A549 (cell line): Measurements from ENCODE around the gene SCARB1.

Experiments used
- CHD4 ChIP-seq: fragments of 200-600 bp; sonication (generic); IDR thresholded peaks from 2 replicates; pipeline ENCODE4 v1.6.1; 2016; ENCODE audit warnings: antibody characterized with exemption, mild to moderate bottlenecking, borderline replicate concordance
- CTCF ChIP-seq: fragments of >200 bp; sonication (Bioruptor Twin); formaldehyde crosslinking; IDR thresholded peaks from 3 replicates; pipeline ENCODE4 v1.5.1; 2016
- RAD21 ChIP-seq, 2 experiments: fragments of >200 bp in 1 of 2; sonication (Bioruptor Twin) in 1 of 2; formaldehyde crosslinking in 1 of 2; IDR thresholded peaks in 1 of 2; conservative IDR thresholded peaks in 1 of 2; 2 replicates in 1 of 2; 3 replicates in 1 of 2; pipeline ENCODE4 v1.6.1; 2012 to 2018; ENCODE audit warnings: inconsistent platforms in 1 of 2
- RARB ChIP-seq: fragments of 250-450 bp; sonication (Bioruptor Pico); IDR thresholded peaks from 2 replicates; pipeline ENCODE4 v1.8.0; 2021; ENCODE audit warnings: mild to moderate bottlenecking, moderate library complexity
- REST ChIP-seq: fragments of 200-600 bp; sonication (generic); IDR thresholded peaks from 2 replicates; pipeline ENCODE4 v1.6.1; 2016; ENCODE audit warnings: antibody characterized with exemption, mild to moderate bottlenecking, moderate library complexity
- ZC3H11A ChIP-seq: fragments of 450-650 bp; IDR thresholded peaks from 2 replicates; pipeline ENCODE4 v1.6.1; 2014; ENCODE audit warnings: antibody characterized with exemption, mild to moderate bottlenecking

GRCh38 chr12:124757329-124757728 is 106.3 kb downstream of the SCARB1 start:
- TF ChIP-seq RAD21 (conservative IDR thresholded peaks at IDR 0.05 in 1 of 2, IDR thresholded peaks at IDR 0.05 in 1 of 2): no peak
- TF ChIP-seq REST: no peak
- TF ChIP-seq ZC3H11A: no peak
- TF ChIP-seq RARB: no peak
- TF ChIP-seq CHD4: no peak
- TF ChIP-seq CTCF: no peak
